NCI-H2029 (cell line): Measurements from ENCODE around the gene PUDP.
"Not testable (repeated sequence)": the region's sequence is repeated elsewhere in the genome, so short reads cannot be mapped to it uniquely, and the experiment has no call there.

Experiments used
- DNase-seq: peaks from one replicate; lab custom pipeline; 2025; lab: John Stamatoyannopoulos, UW

The PUDP gene

GRCh38 chrX:7109049-7109531 lies 38.9 kb downstream of the PUDP start:
- DNase-seq, result no peak

GRCh38 chrX:7108030-7108429 lies 39.9 kb downstream of the PUDP start:
- no peak for DNase-seq

GRCh38 chrX:7106649-7107048 lies 41.3 kb downstream of the PUDP start:
- no peak for DNase-seq

GRCh38 chrX:7102119-7102518 lies 45.8 kb downstream of the PUDP start:
- DNase-seq, result no peak

- no peak for DNase-seq
Measured at GRCh38 chrX:7100022-7100421, 47.9 kb downstream of the PUDP start.

GRCh38 chrX:7095657-7096056 lies 52.3 kb downstream of the PUDP start:
- DNase-seq, result not testable (repeated sequence)

- DNase-seq, result no peak
Measured at GRCh38 chrX:7093305-7093704, 54.6 kb downstream of the PUDP start.

- DNase-seq, result no peak
Measured at GRCh38 chrX:7092543-7092942, 55.4 kb downstream of the PUDP start.

GRCh38 chrX:7091923-7092322 lies 56.0 kb downstream of the PUDP start:
- no peak for DNase-seq

- no peak for DNase-seq
Measured at GRCh38 chrX:7090641-7091040, 57.3 kb downstream of the PUDP start.

GRCh38 chrX:7088968-7089615 lies 58.9 kb downstream of the PUDP start:
- no peak for DNase-seq

- no peak for DNase-seq
Measured at GRCh38 chrX:7086384-7086783, 61.6 kb downstream of the PUDP start.

- DNase-seq, result no peak
Measured at GRCh38 chrX:7085879-7086278, 62.1 kb downstream of the PUDP start.

GRCh38 chrX:7084841-7085240 lies 63.1 kb downstream of the PUDP start:
- no peak for DNase-seq

GRCh38 chrX:7083468-7084396 lies 64.2 kb downstream of the PUDP start:
- no peak for DNase-seq

GRCh38 chrX:7083021-7083420 lies 64.9 kb downstream of the PUDP start:
- DNase-seq, result no peak

GRCh38 chrX:7082556-7082955 lies 65.4 kb downstream of the PUDP start:
- no peak for DNase-seq

- DNase-seq, result no peak
Measured at GRCh38 chrX:7077241-7078230, 70.4 kb downstream of the PUDP start.

GRCh38 chrX:7076245-7076661 lies 71.7 kb downstream of the PUDP start:
- DNase-seq, result no peak

GRCh38 chrX:7074908-7075204 lies 73.1 kb downstream of the PUDP start:
- no peak for DNase-seq

GRCh38 chrX:7074148-7074907 lies 73.6 kb downstream of the PUDP start:
- DNase-seq, result peak; percentile 0
